ENCODE data around the gene ARHGEF16. TPM values are rescaled to one million over a fixed set of nuclear protein-coding genes. Genes with fewer than 3 reads are reported as not detected.
A peak's percentile ranks its signal among the peaks of the same experiment; 100 is the strongest.

ARHGEF16 gene
- polyA plus RNA-seq, 1 donor, result 0.81 TPM

- no peak for DNase-seq
Measured at GRCh38 chr1:3439346-3440299, 14.8 kb upstream of the ARHGEF16 start.

- no peak for DNase-seq
Measured at GRCh38 chr1:3440300-3440681, 14.2 kb upstream of the ARHGEF16 start.

- no peak for DNase-seq
Measured at GRCh38 chr1:3440711-3441409, 13.6 kb upstream of the ARHGEF16 start.

GRCh38 chr1:3441410-3441847, 13.0 kb upstream of the ARHGEF16 start:
- no peak for DNase-seq

- no peak for DNase-seq
Measured at GRCh38 chr1:3441880-3442279, 12.6 kb upstream of the ARHGEF16 start.

- no peak for DNase-seq
Measured at GRCh38 chr1:3442331-3442730, 12.1 kb upstream of the ARHGEF16 start.

- no peak for DNase-seq
Measured at GRCh38 chr1:3442901-3443300, 11.6 kb upstream of the ARHGEF16 start.

- DNase-seq, result no peak
Measured at GRCh38 chr1:3443807-3444206, 10.7 kb upstream of the ARHGEF16 start.

- DNase-seq, result no peak
Measured at GRCh38 chr1:3444298-3444697, 10.2 kb upstream of the ARHGEF16 start.

GRCh38 chr1:3444736-3445135, 9.7 kb upstream of the ARHGEF16 start:
- no peak for DNase-seq

- DNase-seq, result no peak
Measured at GRCh38 chr1:3450202-3450863, 4.1 kb upstream of the ARHGEF16 start.

GRCh38 chr1:3450983-3451382, 3.5 kb upstream of the ARHGEF16 start:
- no peak for DNase-seq

- DNase-seq, result no peak
Measured at GRCh38 chr1:3451994-3452865, 2.2 kb upstream of the ARHGEF16 start.

- no peak for DNase-seq
Measured at GRCh38 chr1:3452866-3453175, 1.6 kb upstream of the ARHGEF16 start.

- DNase-seq, result peak; percentile 56
Measured at GRCh38 chr1:3453203-3453761, 1.2 kb upstream of the ARHGEF16 start.

GRCh38 chr1:3454811-3455618, 550 bp downstream of the ARHGEF16 start:
- DNase-seq, result no peak

- no peak for DNase-seq
Measured at GRCh38 chr1:3455670-3456448, 1.4 kb downstream of the ARHGEF16 start.

- DNase-seq, result no peak
Measured at GRCh38 chr1:3456449-3456963, 2.0 kb downstream of the ARHGEF16 start.

- no peak for DNase-seq
Measured at GRCh38 chr1:3456964-3457909, 2.8 kb downstream of the ARHGEF16 start.

All from hindlimb muscle (tissue), 1 donor.